CD4-positive, alpha-beta T cell treated with Interleukin-21 for 1 hour (primary cell): ENCODE measurements around the gene ZNRF2.

Source experiments
- DNase-seq: peaks from one replicate; pipeline ENCODE4 v3.0.0-alpha.2; 2020

The ZNRF2 gene

GRCh38 chr7:30284298-30285066 lies at the start of gene ZNRF2:
ZNRF2 (plus strand) TSS chr7:30284597; CDS start chr7:30285358, 761 bp downstream.
- peak; percentile 100 for DNase-seq

DNA sequence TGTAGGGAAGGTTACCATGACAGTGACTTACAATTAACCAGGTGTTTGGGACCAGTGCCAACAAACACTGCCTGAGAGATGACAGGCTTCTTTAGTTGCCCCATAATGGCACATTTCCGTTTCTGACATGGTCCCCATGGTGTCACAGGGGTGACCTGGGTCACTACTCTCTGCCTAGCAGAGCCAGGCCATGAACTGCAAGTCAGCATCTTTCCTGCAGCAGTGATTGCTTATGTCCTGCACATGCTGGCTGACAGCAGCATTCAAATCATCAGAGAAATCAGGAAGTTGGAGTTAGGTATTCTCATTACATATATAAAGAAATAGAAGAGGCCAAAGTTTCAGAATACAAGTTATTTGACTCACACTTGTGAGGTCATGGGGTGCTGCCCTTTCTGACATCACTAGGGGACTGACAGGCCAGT lies 47.1 kb upstream of the ZNRF2 start:
- DNase-seq, result peak; percentile 8

GRCh38 chr7:30238721-30239441 lies 45.5 kb upstream of the ZNRF2 start:
- DNase-seq, result no peak

DNA sequence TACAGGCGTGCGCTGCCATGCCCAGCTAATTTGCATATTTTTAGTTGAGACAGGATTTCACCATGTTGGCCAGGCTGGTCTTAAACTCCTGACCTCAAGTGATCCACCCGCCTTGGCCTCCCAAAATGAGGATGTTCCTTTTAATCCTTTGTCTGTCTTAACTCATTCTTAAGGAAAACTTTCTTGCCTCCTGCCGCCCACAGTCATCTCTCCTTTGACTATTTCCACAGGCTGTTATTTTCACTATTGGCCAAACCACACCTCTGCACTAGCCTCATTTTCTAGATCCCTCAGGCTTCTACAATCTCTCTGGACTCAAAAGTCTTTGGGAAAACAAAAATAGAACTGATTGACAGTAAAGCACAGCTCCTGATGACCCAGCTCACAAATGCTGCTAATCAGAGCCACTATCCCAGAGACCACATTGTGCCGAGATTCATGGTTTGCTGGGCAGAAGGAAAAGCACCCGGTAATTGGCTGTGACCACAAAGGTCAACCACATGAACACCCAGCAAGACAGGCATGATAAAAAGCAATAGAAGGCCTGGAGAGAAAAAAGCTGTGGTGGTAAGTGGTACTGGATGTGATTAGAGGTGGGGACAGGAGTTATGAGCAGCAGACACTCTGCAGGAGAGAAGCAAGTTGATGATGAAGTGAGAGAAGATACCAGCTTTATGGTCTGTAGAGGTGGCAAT lies 44.1 kb upstream of the ZNRF2 start:
- DNase-seq, result no peak

DNA sequence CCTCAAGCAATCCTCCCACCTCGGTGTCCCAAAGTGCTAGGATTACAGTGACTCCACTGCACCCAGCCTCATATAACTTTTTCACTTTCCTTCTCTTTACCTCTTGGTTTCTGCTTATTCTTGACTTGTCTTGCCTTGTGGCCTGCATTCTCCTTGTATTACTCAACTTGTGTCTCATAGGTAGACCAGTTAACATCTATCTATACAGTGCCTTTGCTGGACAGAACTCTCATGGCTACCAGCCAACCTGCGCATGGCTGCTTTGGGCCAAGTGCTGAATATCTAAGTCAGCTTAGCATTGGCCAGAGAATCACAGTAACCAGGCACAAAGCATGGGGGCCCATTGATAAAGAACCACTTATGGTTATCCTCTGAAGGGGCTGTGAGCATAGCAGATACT lies 42.6 kb upstream of the ZNRF2 start:
- no peak for DNase-seq

DNA sequence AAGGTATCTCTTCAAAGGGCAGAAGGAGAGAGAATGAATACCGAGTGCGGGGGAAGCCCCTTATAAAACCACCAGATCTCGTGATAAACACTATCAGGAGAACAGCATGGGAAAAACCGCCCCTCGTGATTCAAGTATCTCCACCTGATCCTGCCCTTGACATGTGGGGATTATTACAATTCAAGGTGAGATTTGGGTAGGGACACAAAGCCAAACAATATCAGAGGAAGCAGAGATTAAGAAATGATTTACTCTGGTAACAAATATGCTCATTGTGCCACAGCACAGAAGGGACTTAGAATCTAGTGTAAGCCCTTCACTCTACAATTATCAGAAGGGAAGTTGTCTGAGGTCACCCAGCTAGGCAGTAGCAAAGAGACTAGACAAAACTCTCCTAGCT lies 40.1 kb upstream of the ZNRF2 start:
- no peak for DNase-seq

DNA sequence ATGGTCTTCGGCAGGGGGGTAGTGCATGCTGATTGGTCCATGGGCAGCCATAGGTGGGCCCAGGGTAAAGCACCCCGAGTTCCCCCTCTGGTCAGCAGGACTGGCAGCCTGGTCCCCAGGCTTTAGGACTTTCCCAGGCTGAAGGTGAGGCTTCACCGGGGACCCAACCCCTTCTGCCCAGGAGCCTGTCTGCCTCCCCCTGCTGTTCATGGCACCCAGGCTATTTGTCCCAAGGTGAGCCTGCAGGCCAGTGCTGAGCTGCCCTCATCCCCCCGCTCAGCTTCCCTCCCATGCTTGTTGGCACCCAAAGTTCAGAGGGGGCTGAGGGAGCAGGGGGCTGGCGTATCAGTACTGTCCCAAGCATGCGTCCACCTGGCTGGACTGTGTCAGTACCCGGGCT lies 38.5 kb upstream of the ZNRF2 start:
- DNase-seq, result no peak

- DNase-seq, result no peak
Observed at GRCh38 chr7:30246392-30246791, 38.0 kb upstream of the ZNRF2 start.

DNA sequence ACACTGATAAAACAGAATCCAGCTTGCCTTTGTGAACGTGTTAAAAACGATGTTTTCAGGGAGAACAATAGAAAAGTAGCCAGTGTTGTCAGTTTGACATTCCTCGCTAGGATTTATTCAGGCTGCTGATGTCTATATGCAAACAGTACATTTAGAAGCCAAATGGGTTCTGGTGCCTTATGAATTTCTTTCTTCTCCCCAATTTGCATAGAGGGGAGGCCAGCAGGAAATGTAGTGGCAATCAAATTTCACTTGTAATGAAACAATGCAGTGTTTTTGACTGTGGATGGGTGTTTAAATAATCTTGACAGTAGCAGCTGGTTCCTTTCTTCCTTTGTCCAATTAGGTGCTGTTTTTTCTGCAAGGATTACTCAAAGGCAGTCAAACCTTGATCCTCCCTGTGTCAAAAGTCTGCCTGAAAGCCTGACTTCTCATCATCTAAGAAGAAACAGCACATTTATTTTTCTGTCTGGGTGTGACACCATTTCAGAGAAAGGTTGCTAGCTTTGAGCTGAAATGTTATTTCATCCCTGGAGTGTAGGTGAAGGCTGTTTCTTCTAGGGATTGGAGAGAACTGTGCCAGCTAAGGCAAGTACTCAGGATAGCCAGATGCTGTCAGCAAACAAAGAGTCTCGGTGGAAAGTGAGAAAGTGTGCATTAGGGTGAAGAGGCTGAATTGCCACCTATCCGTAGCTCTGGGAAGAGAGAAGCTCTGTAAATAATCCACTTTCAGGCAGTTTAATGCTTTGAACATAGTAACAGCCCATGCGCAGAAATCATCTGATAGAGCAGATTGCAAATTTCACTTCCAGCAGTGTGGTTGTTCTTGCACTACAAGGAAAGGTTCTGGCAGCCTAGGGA lies 36.6 kb upstream of the ZNRF2 start:
- no peak for DNase-seq

- DNase-seq, result no peak
Observed at GRCh38 chr7:30249316-30249715, 35.1 kb upstream of the ZNRF2 start.

DNA sequence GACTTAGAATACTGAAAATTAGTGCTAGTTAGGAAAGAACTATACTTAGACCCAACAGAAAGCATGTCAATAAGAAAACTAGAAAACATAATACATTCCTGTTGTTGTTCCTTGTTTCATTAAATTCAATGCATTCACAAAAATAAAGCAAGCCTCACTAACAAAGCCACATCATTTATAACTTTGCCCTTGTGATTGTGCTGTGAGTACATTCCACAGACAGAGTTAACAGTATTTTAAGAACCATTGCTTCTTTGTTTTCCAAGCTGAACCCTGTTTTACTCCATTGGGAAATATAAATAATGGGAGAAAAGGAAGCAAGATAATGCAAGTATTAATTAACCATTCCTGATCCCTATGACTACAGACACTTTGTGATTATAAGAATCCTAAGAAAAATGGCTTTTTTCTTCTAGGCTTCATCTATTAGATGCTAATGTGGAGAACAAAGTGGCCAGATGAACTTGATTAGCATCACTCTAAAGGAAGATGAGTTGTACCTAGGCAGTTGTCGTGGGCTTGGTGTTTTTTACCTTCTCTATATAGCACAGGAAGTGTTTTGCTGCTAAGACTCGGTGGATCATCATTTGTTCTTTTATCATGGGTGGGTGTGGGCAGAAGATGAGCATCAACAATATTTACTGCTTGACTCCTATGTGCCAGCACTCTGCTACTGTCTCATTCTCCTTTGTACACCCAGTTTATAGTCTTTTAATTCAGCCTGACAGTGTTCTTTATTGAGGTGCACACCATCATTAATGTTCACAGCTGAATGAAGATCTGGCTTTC lies 34.2 kb upstream of the ZNRF2 start:
- no peak for DNase-seq

DNA sequence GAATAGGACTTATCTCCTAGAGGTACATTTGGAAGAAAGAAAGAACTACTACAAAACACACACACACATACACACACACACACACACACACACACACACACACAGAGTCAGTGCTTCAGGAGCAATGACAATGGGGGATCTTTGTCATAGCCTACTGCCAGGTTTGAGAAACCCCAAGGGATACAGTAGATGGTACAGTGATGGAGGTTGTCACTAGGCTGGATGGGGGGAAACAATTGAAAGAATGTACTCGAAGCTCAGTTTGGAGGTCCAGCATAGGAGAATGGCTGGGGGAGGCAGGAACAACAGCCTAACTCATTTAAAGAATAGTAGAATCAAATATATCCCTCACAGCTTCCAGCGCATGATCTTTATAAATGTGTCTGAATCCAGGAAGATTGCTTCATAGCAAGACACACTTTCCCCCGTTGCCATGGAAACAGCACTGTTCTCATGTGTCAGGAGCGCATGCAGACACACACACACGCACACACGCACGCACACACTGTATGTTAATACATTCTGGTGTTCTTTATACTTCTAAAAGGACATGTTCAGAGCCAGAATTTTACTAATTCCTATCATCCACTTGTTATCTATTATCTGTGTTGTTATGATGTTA lies 32.6 kb upstream of the ZNRF2 start:
- DNase-seq, result no peak

DNA sequence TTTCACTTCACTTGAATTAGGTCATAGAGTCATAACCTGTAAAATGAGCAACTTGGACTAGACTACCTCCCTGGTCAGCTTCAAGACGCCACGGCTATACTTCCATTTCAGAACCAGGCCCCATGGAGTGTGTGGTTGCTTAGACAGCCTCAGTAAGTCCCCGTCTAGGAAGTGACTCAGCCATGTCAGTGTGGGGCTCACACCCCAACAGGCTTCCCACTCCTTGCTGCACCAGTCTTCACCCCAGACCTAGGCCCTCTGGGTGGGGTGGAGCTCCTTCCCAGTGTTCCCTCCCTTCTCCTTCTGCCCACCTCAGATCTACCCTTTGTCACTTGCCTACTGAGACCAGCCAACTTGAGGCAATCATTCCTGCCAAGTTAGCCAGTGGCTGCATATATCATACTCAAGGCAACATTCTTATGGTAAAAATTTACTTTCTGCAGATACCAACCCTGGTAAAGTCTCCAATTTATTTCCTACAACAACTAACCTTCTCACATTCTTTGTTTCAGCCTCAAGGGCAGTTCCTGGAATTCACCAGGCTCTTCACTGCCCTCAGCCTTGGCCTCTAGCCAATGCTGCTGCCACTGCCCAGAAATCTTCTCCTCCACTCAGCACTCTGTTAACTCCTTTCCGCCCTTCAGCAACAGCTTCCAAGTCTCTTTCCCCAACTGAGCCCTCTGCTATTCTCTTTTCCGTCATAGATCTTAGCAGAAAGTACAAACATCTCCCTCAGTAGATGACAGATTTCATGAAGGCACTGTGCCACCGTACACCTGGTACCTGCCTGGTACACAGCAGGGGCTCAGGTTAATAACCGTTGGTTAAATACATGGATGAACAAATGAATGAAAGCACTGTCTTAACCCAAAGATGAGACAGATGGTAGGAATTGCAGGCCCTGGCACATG lies 31.3 kb upstream of the ZNRF2 start:
- DNase-seq, result no peak

DNA sequence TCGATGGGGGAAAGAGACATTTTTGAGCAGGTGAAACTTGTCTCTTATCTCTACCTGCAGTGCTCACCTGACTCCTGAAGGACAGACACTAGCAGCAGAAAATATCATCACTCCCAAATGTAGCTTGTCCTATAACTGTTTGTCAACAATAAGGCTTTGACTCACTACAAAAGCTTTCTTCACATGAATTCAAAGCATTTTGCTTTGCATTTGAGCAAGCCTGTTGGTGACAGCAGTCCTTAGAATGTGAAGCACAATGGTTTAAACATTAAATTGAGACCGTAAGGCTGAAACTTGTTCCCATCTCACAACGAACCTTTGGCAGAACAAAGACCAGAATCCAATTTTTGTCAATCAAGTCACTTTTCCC lies 30.6 kb upstream of the ZNRF2 start:
- DNase-seq, result no peak

- DNase-seq, result no peak
Observed at GRCh38 chr7:30254248-30254647, 30.1 kb upstream of the ZNRF2 start.

DNA sequence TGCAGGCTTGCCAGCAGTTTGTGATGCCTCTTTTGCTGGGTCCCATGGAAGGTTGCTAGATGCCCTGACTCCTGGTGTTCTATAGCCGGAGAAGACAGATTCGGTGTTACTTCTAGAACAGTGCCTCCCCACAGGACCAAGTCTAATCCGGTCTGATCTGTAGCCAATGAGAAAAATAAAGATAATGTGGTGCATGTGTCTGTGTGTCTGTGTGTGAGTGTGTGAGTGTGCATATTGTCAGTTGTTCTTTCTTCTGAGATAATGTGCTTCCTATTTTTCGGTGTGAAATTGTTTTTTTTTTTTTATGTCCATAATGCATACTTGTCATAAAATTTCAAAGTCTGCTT lies 29.7 kb upstream of the ZNRF2 start:
- no peak for DNase-seq

DNA sequence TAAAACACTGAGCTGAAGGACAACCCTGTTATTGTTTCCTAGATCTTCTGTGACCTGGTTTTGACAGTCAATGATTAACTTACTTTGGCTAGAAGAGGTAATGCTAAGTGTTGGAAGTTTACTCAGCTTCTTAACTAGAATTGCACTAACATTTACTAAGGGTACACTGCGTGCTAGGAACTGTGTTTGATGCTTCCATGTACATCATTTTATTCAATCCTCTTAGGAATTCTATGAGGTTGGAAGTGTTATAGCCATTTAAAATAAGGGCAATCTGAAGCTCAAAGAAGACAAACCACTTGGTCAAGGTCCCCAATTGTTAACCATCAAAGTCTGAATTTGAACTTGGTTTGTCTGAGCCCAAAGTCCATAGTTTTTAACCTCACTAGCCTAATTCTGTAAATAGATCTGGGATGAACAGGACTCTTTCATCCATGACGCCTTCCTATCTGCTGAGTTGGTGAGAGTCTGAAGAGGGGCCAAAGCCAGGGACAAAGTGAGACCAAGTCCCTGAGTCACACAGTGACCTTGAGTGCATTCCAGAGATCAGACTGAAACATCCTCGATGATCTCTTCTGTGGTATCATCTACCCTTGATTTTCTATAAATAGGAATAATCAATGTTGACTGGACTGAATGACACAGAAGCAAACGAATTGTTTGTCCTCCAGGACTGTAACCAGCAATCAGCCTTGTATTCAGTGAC lies 29.2 kb upstream of the ZNRF2 start:
- DNase-seq, result no peak

DNA sequence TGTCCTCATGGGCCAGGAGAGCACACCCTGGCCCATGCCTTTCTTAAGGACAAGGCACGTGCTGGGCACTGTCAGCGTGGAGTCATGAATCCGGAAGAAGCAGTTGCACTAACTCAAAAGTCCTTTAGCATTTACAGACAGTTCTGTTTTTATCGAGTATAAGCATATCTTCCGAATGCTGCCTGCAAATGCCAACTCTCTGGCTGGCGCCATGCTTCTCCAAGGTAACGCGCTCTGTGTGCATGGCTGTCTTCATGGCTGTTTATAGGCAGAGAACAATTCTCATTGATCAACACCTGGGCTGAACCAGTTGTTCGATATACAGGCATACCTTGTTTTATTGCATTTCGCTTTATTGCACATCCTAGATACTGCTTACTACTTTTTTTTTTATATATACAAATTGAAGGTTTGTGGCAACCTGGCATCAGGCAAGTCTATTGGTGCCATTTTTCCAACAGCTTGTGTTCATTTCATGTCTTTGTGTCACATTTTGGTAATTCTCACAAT lies 28.0 kb upstream of the ZNRF2 start:
- DNase-seq, result no peak

- DNase-seq, result no peak
Observed at GRCh38 chr7:30260246-30260768, 24.1 kb upstream of the ZNRF2 start.
